ENCODE results near the gene DHRS2.

GRCh38 chr14:23624830-23625404 lies 11.2 kb upstream of the DHRS2 start:
- no peak for TF ChIP-seq POLR2A (IDR thresholded peaks at IDR 0.05)
- TF ChIP-seq CTCF (IDR thresholded peaks at IDR 0.05): no peak
